ENCODE results near the gene PCARE.

GRCh38 chr2:29114586-29114945, 40.2 kb upstream of the PCARE start:
- no peak for TF ChIP-seq EZH2 (IDR thresholded peaks at IDR 0.05)
- no peak for TF ChIP-seq POLR2AphosphoS5 (IDR thresholded peaks at IDR 0.05; ENCODE audit: borderline replicate concordance, low read depth, low read length)

Data from SK-N-MC (cell line).